ENCODE data around the gene BSDC1. TPM values are rescaled to one million over a fixed set of nuclear protein-coding genes. Genes with fewer than 3 reads are reported as not detected.

Gene BSDC1
- total RNA-seq, 1 donor from 2014 or later: 60.3 TPM

Other genes starting within 250 kb of the BSDC1 start
- gene TXLNA, start 214.8 kb downstream of the BSDC1 start, total RNA-seq: 96.7 and 97.3 TPM in 2 replicates
- gene CCDC28B, start 193.8 kb downstream of the BSDC1 start, total RNA-seq: 31.7 and 33.2 TPM in 2 replicates
- 2.5 and 3.6 TPM in 2 replicates for gene IQCC, start 188.8 kb downstream of the BSDC1 start, total RNA-seq
- gene DCDC2B, start 185.4 kb downstream of the BSDC1 start, total RNA-seq: 0.22 TPM in 1 of 2 replicates, not detected in the other
- 17.1 and 21.7 TPM in 2 replicates for gene TMEM234, start 172.1 kb downstream of the BSDC1 start, total RNA-seq
- 196 and 197 TPM in 2 replicates for gene EIF3I, start 172.0 kb downstream of the BSDC1 start, total RNA-seq
- 0.22 and 0.68 TPM in 2 replicates for gene FAM167B, start 147.2 kb downstream of the BSDC1 start, total RNA-seq
- 425 and 440 TPM in 2 replicates for gene LCK, start 143.2 kb downstream of the BSDC1 start, total RNA-seq
- gene HDAC1, start 102.4 kb downstream of the BSDC1 start, total RNA-seq: 208 and 210 TPM in 2 replicates
- gene MARCKSL1, start 58.2 kb downstream of the BSDC1 start, total RNA-seq: 26.1 and 26.7 TPM in 2 replicates
- 7.1 and 10.0 TPM in 2 replicates for gene FAM229A, start 32.0 kb downstream of the BSDC1 start, total RNA-seq
- gene TSSK3, start 31.9 kb downstream of the BSDC1 start, total RNA-seq: 0.98 and 1.2 TPM in 2 replicates
- gene ZBTB8B, start 70.6 kb upstream of the BSDC1 start, total RNA-seq: not detected in 2 replicates
- 0.10 TPM in 2 replicates for gene ZBTB8A, start 145.0 kb upstream of the BSDC1 start, total RNA-seq

Measured in T-helper 1 cell treated with Interleukin-12 subunit alpha and Interleukin-12 subunit beta and Interleukin-4 antibody, amounts not matched to agents 30 ng/mL and 1 ng/mL, for 36 hours (primary cell).